Thoracic aorta (tissue), 2 donors: Measurements from ENCODE around the gene ACAA1. TPM values are rescaled to one million over a fixed set of nuclear protein-coding genes. Genes with fewer than 3 reads are reported as not detected.

Experiments used
- ATAC-seq: fragments of 150-250 bp; one replicate; pipeline ENCODE4 v1.8.0; 2017; ENCODE audit warnings: low read depth; ENCODE audit not compliant: insufficient number of reproducible peaks, low FRiP score
- DNase-seq: peaks from one replicate; pipeline ENCODE4 v3.0.0-alpha.2; 2020; ENCODE audit warnings: low spot score
- H3K27ac ChIP-seq, 2 donors: fragments of 200-600 bp; sonication (generic); 1 replicate in 1 of 2; 2 replicates in 1 of 2; pipeline ENCODE4 v1.5.1; 2016; ENCODE audit warnings: mild to moderate bottlenecking in 2 of 2, moderate library complexity in 2 of 2
- H3K27me3 ChIP-seq: fragments of 200-600 bp; sonication (generic); replicated peaks from 2 replicates; pipeline ENCODE4 v1.6.0; 2016; ENCODE audit warnings: mild to moderate bottlenecking; ENCODE audit not compliant: insufficient read depth
- H3K36me3 ChIP-seq: fragments of 200-600 bp; sonication (generic); one replicate; pipeline ENCODE4 v1.5.1; 2016
- H3K4me1 ChIP-seq, 2 donors: fragments of 200-600 bp; sonication (generic); 1 replicate in 1 of 2; 2 replicates in 1 of 2; pipeline versions ENCODE4 v1.5.1 to v1.6.0; 2016; ENCODE audit warnings: low read depth in 2 of 2, mild to moderate bottlenecking in 1 of 2; ENCODE audit not compliant: control insufficient read depth in 1 of 2
- H3K4me3 ChIP-seq: fragments of 200-600 bp; sonication (generic); 2 replicates; pipeline ENCODE4 v1.5.1; 2016; ENCODE audit warnings: mild to moderate bottlenecking
- H3K9me3 ChIP-seq: fragments of 200-600 bp; sonication (generic); 2 replicates; pipeline ENCODE4 v1.5.1; 2016
- total RNA-seq, 2 donors: library from RNA; depleted of rRNA; stranded (reverse); fragments of >200 nt; gene quantifications; one replicate each; pipeline versions ENCODE4 v1.1.0 to v1.2.3, GENCODE V29; 2016
- TF ChIP-seq, protein P1 (sequence below): fragments of 200-600 bp; sonication (generic); IDR thresholded peaks from one replicate; pipeline ENCODE4 v1.5.1; 2019; ENCODE audit warnings: antibody characterized with exemption

ACAA1 gene
- total RNA-seq, 2 donors from 2014 or later = 34.8 to 37.6 TPM

DNA sequence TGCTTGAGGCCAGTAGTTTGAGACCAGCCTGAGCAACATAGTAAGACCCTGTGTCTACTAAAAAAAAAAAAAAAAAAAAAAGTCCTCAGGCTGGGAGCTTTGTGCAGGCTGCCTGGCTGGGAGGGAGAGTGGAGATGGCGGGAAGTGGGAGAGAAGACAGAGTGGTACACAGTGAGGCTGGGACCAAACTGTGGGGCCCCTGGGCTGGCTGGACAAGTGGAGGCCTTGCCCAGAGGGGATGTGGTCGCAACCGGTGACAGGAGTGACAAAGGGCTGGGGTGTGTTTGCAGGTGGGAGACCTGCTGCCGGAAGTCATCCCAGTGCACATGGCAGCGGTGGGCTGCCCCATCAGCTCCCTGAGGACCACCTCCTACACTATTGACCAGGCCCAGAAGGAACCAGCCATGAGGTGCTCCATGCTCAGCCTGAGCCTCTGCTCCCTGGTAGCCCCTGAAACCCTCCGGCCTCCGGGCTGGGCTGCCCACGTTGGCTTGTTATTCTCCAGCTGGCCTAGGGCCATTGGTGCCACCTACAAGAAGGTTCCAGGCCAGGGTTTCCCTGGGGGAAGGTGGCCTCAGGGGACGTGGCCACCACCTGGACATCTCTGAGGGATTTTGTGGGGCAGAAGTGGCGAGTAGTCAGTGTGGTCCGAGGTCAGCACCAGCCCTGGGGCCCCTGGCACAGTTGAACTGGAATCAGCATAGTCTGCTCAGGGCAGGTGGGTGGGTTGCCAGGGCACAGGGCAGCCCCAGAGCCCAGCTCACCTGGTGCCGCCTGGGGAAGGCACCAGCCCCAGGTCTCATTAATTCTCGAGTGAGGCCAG lies 22.7 kb downstream of the ACAA1 start:
- no peaks in the 10 kb centered on the region for H3K4me1 ChIP-seq
- H3K36me3 ChIP-seq = no peaks in the 10 kb centered on the region
- H3K9me3 ChIP-seq = no peaks in the 10 kb centered on the region
- H3K27me3 ChIP-seq = no peaks in the 10 kb centered on the region
- TF ChIP-seq, protein P1, sequence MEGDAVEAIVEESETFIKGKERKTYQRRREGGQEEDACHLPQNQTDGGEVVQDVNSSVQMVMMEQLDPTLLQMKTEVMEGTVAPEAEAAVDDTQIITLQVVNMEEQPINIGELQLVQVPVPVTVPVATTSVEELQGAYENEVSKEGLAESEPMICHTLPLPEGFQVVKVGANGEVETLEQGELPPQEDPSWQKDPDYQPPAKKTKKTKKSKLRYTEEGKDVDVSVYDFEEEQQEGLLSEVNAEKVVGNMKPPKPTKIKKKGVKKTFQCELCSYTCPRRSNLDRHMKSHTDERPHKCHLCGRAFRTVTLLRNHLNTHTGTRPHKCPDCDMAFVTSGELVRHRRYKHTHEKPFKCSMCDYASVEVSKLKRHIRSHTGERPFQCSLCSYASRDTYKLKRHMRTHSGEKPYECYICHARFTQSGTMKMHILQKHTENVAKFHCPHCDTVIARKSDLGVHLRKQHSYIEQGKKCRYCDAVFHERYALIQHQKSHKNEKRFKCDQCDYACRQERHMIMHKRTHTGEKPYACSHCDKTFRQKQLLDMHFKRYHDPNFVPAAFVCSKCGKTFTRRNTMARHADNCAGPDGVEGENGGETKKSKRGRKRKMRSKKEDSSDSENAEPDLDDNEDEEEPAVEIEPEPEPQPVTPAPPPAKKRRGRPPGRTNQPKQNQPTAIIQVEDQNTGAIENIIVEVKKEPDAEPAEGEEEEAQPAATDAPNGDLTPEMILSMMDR = no peak
- H3K4me3 ChIP-seq = no peak overlapping the region
- ATAC-seq (no peak), DNase-seq (no peak)
- H3K27ac ChIP-seq = no peak overlapping the region

DNA sequence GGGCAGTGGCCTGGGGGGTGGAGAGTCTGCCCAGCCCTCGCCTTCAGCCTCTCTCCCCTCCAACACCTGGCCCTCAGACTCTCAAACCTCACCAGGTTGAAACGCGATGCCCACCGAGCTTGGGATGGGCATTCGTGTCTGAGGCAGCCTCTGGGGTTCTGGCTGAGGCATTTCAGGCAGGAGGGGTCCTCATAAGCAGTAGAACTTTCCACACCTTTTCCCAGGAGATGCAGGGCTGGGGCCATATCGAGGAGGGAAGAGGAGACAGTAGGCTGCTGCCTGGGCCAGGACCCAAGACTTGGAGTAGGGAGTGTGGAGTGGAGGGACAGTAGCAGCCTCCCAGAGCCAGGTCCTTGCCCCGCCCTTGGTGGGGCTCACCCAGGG lies 24.6 kb downstream of the ACAA1 start:
- H3K4me1 ChIP-seq = no peaks in the 10 kb centered on the region
- H3K27me3 ChIP-seq = no peaks in the 10 kb centered on the region
- no peak overlapping the region for H3K27ac ChIP-seq
- TF ChIP-seq, protein P1 = no peak
- H3K9me3 ChIP-seq = no peaks in the 10 kb centered on the region
- DNase-seq = no peak
- no peak for ATAC-seq
- no peaks in the 10 kb centered on the region for H3K36me3 ChIP-seq
- H3K4me3 ChIP-seq = no peak overlapping the region

DNA sequence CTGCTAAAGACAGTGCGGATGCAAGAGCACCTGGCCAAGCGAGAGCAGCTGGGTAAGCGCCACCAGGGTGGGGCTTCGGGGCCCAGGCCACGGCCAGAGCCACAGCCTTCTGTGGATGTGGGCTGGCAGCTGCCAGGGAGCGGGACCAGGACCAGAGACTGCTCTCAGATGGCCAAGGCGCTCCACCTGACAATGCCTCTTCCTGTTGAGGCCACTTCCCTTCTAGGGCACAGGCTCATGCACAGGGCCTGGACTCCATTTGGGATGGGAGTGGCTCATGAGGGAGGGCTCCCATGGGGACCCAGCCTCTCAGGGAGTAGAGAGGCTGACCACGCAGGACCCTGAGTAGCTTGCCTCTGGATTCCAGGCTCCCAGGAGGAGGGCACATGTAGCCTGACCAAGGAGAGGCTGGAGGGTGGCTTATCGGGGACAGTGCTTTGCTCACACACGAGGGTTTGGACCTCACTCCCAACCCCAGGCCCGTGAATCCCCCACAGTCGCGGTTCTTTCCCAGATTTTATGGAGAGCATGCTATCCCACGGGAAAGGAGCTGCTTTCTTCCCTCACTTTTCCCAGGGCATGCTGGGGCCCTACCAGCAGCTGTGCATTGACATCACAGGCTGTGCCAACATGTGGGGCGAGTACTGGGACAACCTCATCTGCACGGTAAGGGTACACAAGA lies 25.1 kb downstream of the ACAA1 start:
- TF ChIP-seq, protein P1 = no peak
- no peak for ATAC-seq

DNA sequence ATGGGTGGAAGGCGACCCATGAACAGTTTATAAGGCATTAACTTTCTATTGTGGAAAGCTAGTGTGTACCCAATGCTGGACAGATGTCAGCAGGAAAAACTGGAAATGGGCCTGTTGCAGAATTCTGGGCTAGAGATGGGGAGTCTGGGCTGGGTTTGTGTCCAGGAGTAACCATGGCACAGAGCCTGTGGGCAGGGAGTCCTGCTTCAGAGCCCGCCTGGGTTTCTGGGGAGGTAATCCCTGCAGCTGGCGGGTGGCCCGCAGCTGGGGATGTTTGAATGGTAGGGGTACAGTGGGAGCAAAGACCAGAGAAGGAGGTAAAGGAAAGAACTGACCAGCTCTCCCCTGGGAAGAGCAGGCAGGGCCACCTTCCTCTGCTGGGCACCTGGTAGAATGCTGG lies 25.7 kb downstream of the ACAA1 start:
- H3K9me3 ChIP-seq = no peaks in the 10 kb centered on the region
- H3K4me3 ChIP-seq = no peak overlapping the region
- TF ChIP-seq, protein P1 = no peak
- no peak for ATAC-seq
- DNase-seq = no peak
- H3K27ac ChIP-seq = no peak overlapping the region
- no peaks in the 10 kb centered on the region for H3K4me1 ChIP-seq
- H3K27me3 ChIP-seq = no peaks in the 10 kb centered on the region
- H3K36me3 ChIP-seq = no peaks in the 10 kb centered on the region

More for the DNA sequence above, 25.1 kb downstream of the ACAA1 start:
- DNase-seq = no peak
- H3K27me3 ChIP-seq = no peaks in the 10 kb centered on the region
- H3K4me3 ChIP-seq = no peak overlapping the region
- no peak overlapping the region for H3K27ac ChIP-seq
- H3K9me3 ChIP-seq = no peaks in the 10 kb centered on the region
- no peaks in the 10 kb centered on the region for H3K36me3 ChIP-seq
- no peaks in the 10 kb centered on the region for H3K4me1 ChIP-seq

DNA sequence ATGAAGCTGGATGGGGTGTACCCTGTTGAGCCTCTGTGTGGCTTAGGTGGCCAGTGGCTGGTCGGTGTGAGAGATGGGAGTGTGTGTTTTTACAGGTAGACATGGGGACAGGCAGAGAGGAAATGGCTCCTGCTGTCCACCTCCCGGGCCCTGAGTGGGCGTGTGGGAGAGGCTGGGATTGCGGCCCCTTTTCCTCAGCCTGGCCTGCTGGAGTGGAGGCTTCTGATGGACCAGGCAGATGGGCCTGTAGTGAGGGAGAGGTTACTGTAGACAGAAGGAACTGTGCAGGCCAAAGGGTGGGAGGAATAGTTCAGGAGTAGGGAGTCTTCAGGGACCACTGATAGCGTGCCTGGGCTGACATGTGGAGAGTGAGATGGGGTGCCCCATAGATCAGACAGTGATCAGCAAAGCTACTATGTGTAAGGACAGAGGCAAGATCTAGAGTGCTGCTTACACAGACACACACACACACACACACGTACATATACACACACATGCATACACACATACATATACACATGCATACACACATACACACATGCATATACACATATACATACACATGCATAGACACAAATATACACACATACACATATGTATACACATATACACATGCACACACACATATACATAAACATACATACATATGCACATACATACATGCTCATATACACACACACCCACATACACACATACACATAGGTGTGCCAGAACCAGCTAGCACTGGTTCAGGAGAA lies 26.4 kb downstream of the ACAA1 start:
- TF ChIP-seq, protein P1 = no peak
- Histone ChIP-seq H3K36me3 (no peaks in the 10 kb centered on the region), H3K27me3 (no peaks in the 10 kb centered on the region), H3K9me3 (peaks cover 4% of the 10 kb centered on the region), H3K27ac (no peak overlapping the region), H3K4me3 (no peak overlapping the region), H3K4me1 (no peaks in the 10 kb centered on the region)
- DNase-seq (no peak), ATAC-seq (no peak)
